ENCODE data around the gene GCM1.

GCM1 gene

GRCh38 chr6:53144802-53145201 lies 3.8 kb downstream of the GCM1 start:
- no peak for DNase-seq

DNA sequence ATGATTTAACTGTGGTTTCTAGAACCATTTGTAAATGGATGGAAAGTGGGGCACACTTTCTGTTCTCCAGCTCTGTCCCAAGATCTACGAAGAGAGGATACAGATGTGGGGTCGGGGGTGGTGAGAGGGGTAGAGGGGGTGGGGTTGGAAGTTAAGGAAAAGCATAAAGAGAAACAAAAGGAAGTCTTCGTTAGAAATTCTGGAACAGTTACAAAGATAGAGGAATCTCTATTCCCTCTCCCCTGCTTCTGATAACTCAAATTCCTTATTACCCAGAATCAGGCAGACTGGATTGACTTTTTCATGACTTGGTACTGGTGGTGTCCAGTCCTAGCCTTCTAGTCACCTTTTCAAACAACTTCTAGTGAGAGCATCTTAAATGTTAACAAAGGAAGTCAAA lies 4.9 kb downstream of the GCM1 start:
- no peak for DNase-seq

GRCh38 chr6:53142810-53143209 lies 5.8 kb downstream of the GCM1 start:
- no peak for DNase-seq

DNA sequence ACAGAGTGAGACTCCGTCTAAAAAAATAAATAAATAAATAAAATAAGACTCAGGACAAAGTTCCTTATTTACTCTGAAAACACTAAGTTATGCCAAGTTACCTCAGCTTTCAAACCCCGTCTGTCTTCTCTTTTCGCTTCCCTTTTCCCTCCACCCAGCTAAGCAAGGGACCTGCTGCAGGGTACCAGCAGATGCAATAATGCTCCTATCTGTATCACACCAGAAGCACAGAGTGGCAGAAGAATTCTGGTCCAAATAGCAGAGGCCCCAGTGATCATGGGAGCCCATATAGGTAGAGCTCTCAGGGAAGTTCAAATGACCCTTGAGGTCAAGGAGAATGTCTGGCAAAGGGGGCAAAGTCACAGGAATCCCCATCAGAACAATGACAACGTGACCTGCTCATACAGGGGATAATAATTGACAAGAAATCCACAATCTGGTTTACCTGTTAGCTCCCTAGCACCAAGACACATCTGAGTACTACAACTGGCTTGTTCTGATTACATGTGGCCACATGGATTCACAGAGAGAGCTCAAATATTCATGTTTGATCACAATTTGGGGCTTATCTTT lies 8.7 kb downstream of the GCM1 start:
- no peak for DNase-seq

DNA sequence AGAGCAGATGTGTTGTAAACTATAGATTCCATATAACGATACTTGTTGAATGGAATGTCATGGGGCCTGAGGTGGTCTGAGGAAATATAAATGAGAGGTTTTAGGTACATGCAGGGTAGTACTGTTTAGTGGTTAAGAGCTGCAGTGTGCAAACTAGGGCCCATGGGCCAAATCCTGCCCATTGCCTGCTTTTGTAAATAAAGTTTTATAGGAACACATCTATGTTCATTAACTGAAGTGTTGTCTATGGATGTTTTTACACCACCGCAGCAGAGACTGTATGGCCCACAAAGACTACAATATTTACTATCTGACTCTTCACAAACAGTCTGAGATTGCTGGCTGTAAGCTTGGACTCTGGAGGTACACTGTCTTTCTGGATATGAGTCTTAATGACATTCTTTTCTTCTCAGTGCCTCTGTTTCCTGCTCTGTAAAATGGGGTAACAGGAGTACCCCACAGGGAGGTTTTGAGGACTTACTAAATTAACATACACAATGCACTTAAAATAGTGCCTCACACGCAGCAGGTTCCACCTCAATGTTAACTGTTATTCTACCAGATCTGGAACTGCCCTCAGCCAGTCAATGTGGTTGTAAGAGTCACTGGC lies 12.5 kb downstream of the GCM1 start:
- no peak for DNase-seq

GRCh38 chr6:53134601-53135235 lies 13.9 kb downstream of the GCM1 start:
- no peak for DNase-seq

GRCh38 chr6:53133961-53134360 lies 14.7 kb downstream of the GCM1 start:
- DNase-seq = no peak

- no peak for DNase-seq
Measured at GRCh38 chr6:53130569-53131290, 17.9 kb downstream of the GCM1 start.

GRCh38 chr6:53128842-53129241 lies 19.8 kb downstream of the GCM1 start:
- no peak for DNase-seq

DNA sequence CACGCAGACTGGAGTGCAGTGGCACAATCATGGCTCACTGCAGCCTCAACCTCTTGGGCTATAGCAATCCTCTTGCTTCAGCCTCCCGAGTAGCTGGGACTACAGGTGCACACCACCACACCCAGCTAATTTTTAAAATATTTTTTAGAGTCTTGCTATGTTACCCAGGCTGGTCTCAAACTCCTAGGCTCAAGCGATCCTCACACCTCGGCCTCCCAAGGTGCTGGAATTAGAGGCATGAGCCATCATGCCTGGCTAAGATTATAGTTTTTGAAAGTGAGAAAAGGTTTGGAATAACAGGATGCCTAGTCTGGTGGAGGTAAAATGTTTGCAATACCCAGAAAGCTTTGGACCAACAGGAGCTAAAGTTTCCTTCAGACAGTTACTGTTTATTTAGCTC lies 23.4 kb downstream of the GCM1 start:
- DNase-seq = no peak

- DNase-seq = no peak
Measured at GRCh38 chr6:53124131-53124800, 24.4 kb downstream of the GCM1 start.

DNA sequence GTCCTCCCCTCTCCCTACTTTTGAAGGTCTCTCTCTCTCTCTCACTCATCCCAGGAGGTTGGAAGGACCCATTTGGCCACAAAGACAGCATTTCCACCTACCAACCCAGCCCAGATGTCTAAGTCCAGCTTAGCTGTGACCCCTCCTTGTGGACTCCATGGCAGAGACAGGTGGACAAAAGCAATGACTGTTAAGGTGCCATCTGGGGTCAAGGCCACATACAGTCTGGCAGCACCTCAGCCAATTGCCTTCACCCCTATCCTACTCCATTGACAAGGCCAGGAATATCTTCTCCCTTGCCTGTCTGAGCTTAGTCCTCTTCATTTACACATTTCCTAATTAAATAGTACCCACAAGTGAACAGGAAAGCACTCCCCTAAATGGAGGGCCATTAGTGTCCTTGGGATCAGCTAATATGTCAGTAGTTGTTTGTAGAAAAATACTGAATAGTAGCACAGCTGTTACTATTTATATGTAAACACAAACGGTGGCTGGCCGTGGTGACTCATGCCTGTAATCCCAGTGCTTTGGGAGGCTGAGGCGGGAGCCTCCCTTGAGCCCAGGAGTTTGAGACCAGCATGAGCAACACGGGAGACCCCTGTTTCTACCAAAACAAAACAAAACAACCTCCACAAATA lies 28.8 kb downstream of the GCM1 start:
- no peak for DNase-seq

GRCh38 chr6:53119349-53119748 lies 29.3 kb downstream of the GCM1 start:
- no peak for DNase-seq

GRCh38 chr6:53115741-53116140 lies 32.9 kb downstream of the GCM1 start:
- DNase-seq = peak; percentile 45

- no peak for DNase-seq
Measured at GRCh38 chr6:53115113-53115512, 33.5 kb downstream of the GCM1 start.

GRCh38 chr6:53113742-53114141 lies 34.9 kb downstream of the GCM1 start:
- DNase-seq = no peak

GRCh38 chr6:53112871-53113270 lies 35.8 kb downstream of the GCM1 start:
- DNase-seq = peak; percentile 36

DNA sequence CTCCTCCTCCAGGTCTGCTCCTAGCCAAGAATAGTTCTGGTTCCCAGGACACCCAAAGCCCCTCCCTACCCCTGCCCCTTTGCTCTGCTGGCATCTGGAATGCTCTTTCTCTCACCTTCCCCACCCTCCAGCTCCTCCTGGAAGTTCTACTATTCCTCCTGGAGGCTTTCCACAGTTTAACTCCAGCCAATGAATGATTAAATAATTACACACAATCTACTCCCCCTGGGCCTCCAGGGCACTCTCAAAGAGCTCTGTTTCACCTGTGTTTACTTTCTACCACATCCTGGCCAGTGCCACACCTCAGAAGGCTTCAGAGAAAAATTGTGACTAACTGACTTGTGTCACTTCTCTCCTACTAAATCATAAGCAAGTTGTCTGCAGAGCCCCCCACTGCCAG lies 36.2 kb downstream of the GCM1 start:
- DNase-seq = peak; percentile 46

DNA sequence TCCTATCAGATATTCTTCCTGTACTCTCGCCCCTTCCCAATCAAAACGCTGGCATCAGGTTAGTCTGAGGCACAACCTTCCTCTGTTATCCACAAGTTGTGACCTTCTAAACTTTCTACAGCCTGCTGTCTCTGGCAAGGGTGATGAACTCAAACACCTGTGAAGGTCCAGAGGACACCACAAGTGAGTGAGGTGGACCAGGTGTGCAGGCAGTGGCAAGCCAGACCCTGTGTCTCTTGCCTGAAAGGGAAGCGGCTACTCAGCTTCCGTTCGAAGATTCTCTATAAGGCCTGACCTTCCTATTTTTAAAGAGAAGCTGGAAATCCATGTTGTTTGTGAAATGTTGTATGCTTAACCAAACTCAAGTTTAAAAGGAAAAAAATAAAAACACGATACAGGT lies 36.8 kb downstream of the GCM1 start:
- DNase-seq = no peak

GRCh38 chr6:53109612-53110011 lies 39.0 kb downstream of the GCM1 start:
- DNase-seq = no peak

DNA sequence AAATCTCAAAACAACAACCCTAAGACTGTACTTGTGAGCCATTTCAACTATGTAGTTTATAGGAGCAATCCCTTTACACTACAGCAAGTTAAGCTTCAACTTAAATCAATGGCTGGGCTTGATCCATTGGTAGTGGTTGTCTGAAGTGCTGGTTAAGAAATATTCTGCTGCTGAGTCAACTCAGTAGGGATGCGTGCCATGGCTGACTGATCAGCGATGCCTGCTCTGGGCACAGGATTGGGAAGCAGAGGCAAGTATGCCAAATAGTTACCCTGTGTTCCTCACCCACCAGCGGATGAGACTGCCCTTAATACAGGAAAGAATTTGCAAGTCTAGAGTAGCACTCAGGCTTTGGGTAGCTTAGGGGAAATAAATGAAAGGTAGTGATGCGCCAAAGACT lies 41.5 kb downstream of the GCM1 start:
- DNase-seq = no peak

DNA sequence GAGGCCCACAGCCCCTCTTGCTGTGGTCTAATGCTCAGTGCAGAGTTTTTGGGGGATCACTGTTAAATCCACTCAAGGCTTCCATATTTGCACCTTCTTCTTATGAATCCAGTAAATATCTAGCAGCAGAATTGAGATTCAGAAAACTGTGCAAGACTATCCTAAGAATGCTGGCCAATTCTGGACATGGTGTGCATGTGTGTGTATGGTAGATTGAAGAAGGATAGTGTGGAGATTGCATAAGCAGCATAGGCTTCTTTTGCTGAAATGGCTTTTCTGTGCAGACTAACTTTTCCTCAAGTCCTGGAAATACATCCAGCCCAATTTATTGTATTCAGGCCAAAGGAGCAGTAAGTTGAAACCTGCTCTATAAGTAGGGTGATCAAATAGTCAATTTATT lies 43.7 kb downstream of the GCM1 start:
- no peak for DNase-seq
